IMR-90 (cell line): ENCODE results near the gene XRCC5. TPM values are rescaled to one million over a fixed set of nuclear protein-coding genes. Genes with fewer than 3 reads are reported as not detected.

Experiments
- ATAC-seq: fragments of 200-7000 bp; cut with Tn5 transposase; 2 replicates; pipeline ENCODE4 v1.9.1; 2020; ENCODE audit warnings: low read depth, mild to moderate bottlenecking, moderate library complexity
- BruUV-seq: library from RNA; stranded (reverse); fragments of 400-500 nt; replicated peaks from 2 replicates; lab custom pipeline; 2021; lab: Mats Ljungman, UMichigan
- CTCF ChIA-PET: fragments of 300-600 bp; formaldehyde crosslinking; extraction: SDS; loops from one replicate; lab custom pipeline; 2021; ENCODE audit warnings: antibody characterized with exemption; lab: Yijun Ruan, JAX
- POLR2A ChIA-PET: fragments of 300-600 bp; sonication (Branson Sonifier 250); formaldehyde crosslinking; loops from one replicate; lab custom pipeline; 2022; ENCODE audit warnings: antibody characterized with exemption; ENCODE audit not compliant: unreplicated experiment; lab: Charles Lee
- DNase-seq: peaks from one replicate; pipeline ENCODE4 v3.0.0; 2013
- H2AFZ ChIP-seq: replicated peaks from 2 replicates; pipeline ENCODE3; 2013; ENCODE audit warnings: low read length, mild to moderate bottlenecking; ENCODE audit not compliant: poor library complexity
- H2AK5ac ChIP-seq: 2 replicates; pipeline ENCODE4 v1.6.1; 2013; ENCODE audit warnings: low read depth, low read length, inconsistent platforms
- H2AK9ac ChIP-seq: replicated peaks from 2 replicates; pipeline ENCODE3; 2013; ENCODE audit warnings: mild to moderate bottlenecking, low read depth, low read length, moderate library complexity; ENCODE audit not compliant: poor library complexity
- H2BK120ac ChIP-seq: 2 replicates; pipeline ENCODE4 v1.6.1; 2013; ENCODE audit warnings: low read depth, low read length, inconsistent platforms
- H2BK15ac ChIP-seq: 3 replicates; pipeline ENCODE4 v1.6.1; 2013; ENCODE audit warnings: low read depth, low read length, inconsistent platforms
- H2BK20ac ChIP-seq: 2 replicates; pipeline ENCODE4 v1.6.1; 2013; ENCODE audit warnings: low read depth, mild to moderate bottlenecking, inconsistent platforms, low read length, moderate library complexity
- H2BK5ac ChIP-seq: 2 replicates; pipeline ENCODE4 v1.6.1; 2013; ENCODE audit warnings: mild to moderate bottlenecking, low read depth, low read length, inconsistent platforms; ENCODE audit not compliant: poor library complexity, severe bottlenecking
- H3K14ac ChIP-seq: replicated peaks from 2 replicates; pipeline ENCODE4 v1.6.1; 2013; ENCODE audit warnings: low read depth, low read length, inconsistent platforms
- H3K18ac ChIP-seq: 2 replicates; pipeline ENCODE4 v1.6.1; 2013; ENCODE audit warnings: low read depth, low read length, control low read depth
- H3K23ac ChIP-seq: 2 replicates; pipeline ENCODE4 v1.6.1; 2013; ENCODE audit warnings: low read depth, low read length, inconsistent platforms
- H3K27ac ChIP-seq: 2 replicates; pipeline ENCODE4 v1.5.1; 2013; ENCODE audit warnings: mild to moderate bottlenecking, control low read depth, low read length; ENCODE audit not compliant: insufficient read depth
- H3K27me3 ChIP-seq: 2 replicates; pipeline ENCODE4 v1.6.1; 2013; ENCODE audit warnings: low read length; ENCODE audit not compliant: control insufficient read depth, insufficient read depth
- H3K36me3 ChIP-seq: 2 replicates; pipeline ENCODE4 v1.6.1; 2013; ENCODE audit warnings: low read length, mixed read lengths; ENCODE audit not compliant: control insufficient read depth, insufficient read depth
- H3K4ac ChIP-seq: 2 replicates; pipeline ENCODE4 v1.6.1; 2013; ENCODE audit warnings: low read depth, low read length, inconsistent platforms
- H3K4me1 ChIP-seq: 2 replicates; pipeline ENCODE4 v1.6.1; 2013; ENCODE audit warnings: low read length, mixed read lengths; ENCODE audit not compliant: control insufficient read depth, insufficient read depth
- H3K4me2 ChIP-seq: 2 replicates; pipeline ENCODE4 v1.6.1; 2013; ENCODE audit warnings: low read depth, mild to moderate bottlenecking, control low read depth, low read length, moderate library complexity
- H3K4me3 ChIP-seq: 2 replicates; pipeline ENCODE4 v1.5.1; 2013; ENCODE audit warnings: low read depth, mild to moderate bottlenecking, control low read depth, low read length, moderate library complexity; ENCODE audit not compliant: insufficient read depth
- H3K56ac ChIP-seq: 2 replicates; pipeline ENCODE4 v1.6.1; 2013; ENCODE audit warnings: low read length, inconsistent platforms; ENCODE audit not compliant: insufficient read depth; ENCODE audit errors: extremely low read depth
- H3K79me1 ChIP-seq, 2 experiments: 2 replicates each; pipeline ENCODE4 v1.6.1; 2013; ENCODE audit warnings: low read length in 2 of 2, inconsistent platforms in 1 of 2, low read depth in 1 of 2
- H3K9ac ChIP-seq: 2 replicates; pipeline ENCODE4 v1.6.1; 2013; ENCODE audit warnings: low read depth, low read length, control low read depth
- H3K9me1 ChIP-seq: 2 replicates; pipeline ENCODE4 v1.6.1; 2013; ENCODE audit warnings: low read length, inconsistent platforms; ENCODE audit not compliant: insufficient read depth
- H3K9me3 ChIP-seq: 2 replicates; pipeline ENCODE4 v1.6.1; 2013; ENCODE audit warnings: low read length; ENCODE audit not compliant: control insufficient read depth, insufficient read depth
- H4K20me1 ChIP-seq: 2 replicates; pipeline ENCODE4 v1.6.1; 2013; ENCODE audit warnings: low read length, inconsistent platforms; ENCODE audit not compliant: insufficient read depth
- H4K5ac ChIP-seq: 2 replicates; pipeline ENCODE4 v1.6.1; 2013; ENCODE audit warnings: mild to moderate bottlenecking, low read depth, low read length, control low read depth
- H4K8ac ChIP-seq, 2 experiments: 2 replicates each; pipeline ENCODE4 v1.6.1; 2013; ENCODE audit warnings: low read depth in 2 of 2, low read length in 2 of 2, control low read depth in 1 of 2, inconsistent platforms in 1 of 2
- H4K91ac ChIP-seq: 2 replicates; pipeline ENCODE4 v1.6.1; 2013; ENCODE audit warnings: low read depth, low read length, inconsistent platforms; ENCODE audit not compliant: insufficient read depth
- BHLHE40 ChIP-seq: fragments of 150-350 bp; IDR thresholded peaks from 2 replicates; pipeline ENCODE4 v1.6.1; 2016; ENCODE audit warnings: mild to moderate bottlenecking, low read depth, low read length
- CEBPB ChIP-seq: IDR thresholded peaks from 2 replicates; pipeline ENCODE4 v1.6.1; 2012; ENCODE audit warnings: low read depth, low read length, improper control_type of control experiment
- CHD1 ChIP-seq: IDR thresholded peaks from 2 replicates; pipeline ENCODE4 v1.6.1; 2012; ENCODE audit warnings: low read depth, low read length, improper control_type of control experiment
- FOS ChIP-seq: fragments of 150-350 bp; IDR thresholded peaks from 2 replicates; pipeline ENCODE4 v1.6.1; 2016; ENCODE audit warnings: low read depth, low read length
- MAFK ChIP-seq: IDR thresholded peaks from 2 replicates; pipeline ENCODE4 v1.6.1; 2012; ENCODE audit warnings: low read depth, low read length, improper control_type of control experiment
- MAZ ChIP-seq: IDR thresholded peaks from 2 replicates; pipeline ENCODE4 v1.6.1; 2012; ENCODE audit warnings: low read depth, mild to moderate bottlenecking, low read length, improper control_type of control experiment, moderate library complexity, borderline replicate concordance
- MXI1 ChIP-seq: IDR thresholded peaks from 2 replicates; pipeline ENCODE4 v1.6.1; 2012; ENCODE audit warnings: low read depth, mild to moderate bottlenecking, low read length, moderate library complexity, borderline replicate concordance
- NFE2L2 ChIP-seq: fragments of 150-350 bp; IDR thresholded peaks from 2 replicates; pipeline ENCODE4 v1.6.1; 2016; ENCODE audit warnings: low read depth, mild to moderate bottlenecking, low read length
- POLR2A ChIP-seq: IDR thresholded peaks from 2 replicates; pipeline ENCODE4 v1.6.1; 2012; ENCODE audit warnings: mild to moderate bottlenecking, low read depth, low read length
- RAD21 ChIP-seq: IDR thresholded peaks from 2 replicates; pipeline ENCODE4 v1.6.1; 2012; ENCODE audit warnings: low read length, improper control_type of control experiment
- RCOR1 ChIP-seq: IDR thresholded peaks from 2 replicates; pipeline ENCODE4 v1.6.1; 2012; ENCODE audit warnings: mild to moderate bottlenecking, low read length, improper control_type of control experiment; ENCODE audit not compliant: insufficient replicate concordance
- RFX5 ChIP-seq: IDR thresholded peaks from 2 replicates; pipeline ENCODE4 v1.8.0; 2012; ENCODE audit warnings: low read depth, mild to moderate bottlenecking, low read length, moderate library complexity
- SMC3 ChIP-seq: fragments of 150-350 bp; IDR thresholded peaks from 2 replicates; pipeline ENCODE4 v1.6.1; 2016; ENCODE audit warnings: low read depth, mild to moderate bottlenecking, antibody characterized with exemption, low read length, moderate library complexity
- WGBS, 2 experiments: methylation state at CpG; one replicate each; pipeline versions ENCODE4 v1.1.5 to v1.1.7; 2013; ENCODE audit warnings: missing lambda C conversion rate in 2 of 2; ENCODE audit not compliant: insufficient read length in 1 of 2; ENCODE audit errors: extremely low coverage in 2 of 2; 5-methylcytosine and 5-hydroxymethylcytosine counted together
- dilution Hi-C: fragments of 300-500 bp; cut with HindIII; formaldehyde crosslinking; loops from one replicate; pipeline ENCODE4 v1.14.3; 2018; ENCODE audit warnings: low sequenced_read_pairs; ENCODE audit not compliant: unreplicated experiment
- in situ Hi-C: fragments of 300-500 bp; cut with MboI; formaldehyde crosslinking; loops from 3 replicates; pipeline ENCODE4 v1.14.3; 2019; ENCODE audit warnings: low sequenced_read_pairs, inconsistent platforms, mixed read lengths
- intact Hi-C: fragments of 100-400 bp; cut with micrococcal nuclease; formaldehyde crosslinking; loops from 2 replicates; pipeline ENCODE4 v1.10.0; 2022
- polyA plus RNA-seq, 3 experiments: library from polyadenylated mRNA; depleted of rRNA; stranded (reverse); fragments of >200 nt; gene quantifications; 2 replicates each; pipeline ENCODE4 v1.2.3, GENCODE V29; 2012; ENCODE audit warnings: low replicate concordance in 1 of 3
- total RNA-seq: library from RNA; depleted of rRNA; stranded (reverse); fragments of >200 nt; gene quantifications from 2 replicates; pipeline ENCODE4 v1.2.3, GENCODE V29; 2012
- TF ChIP-seq, protein P1 (sequence below): fragments of 150-350 bp; IDR thresholded peaks from 2 replicates; pipeline ENCODE4 v1.6.1; 2016; ENCODE audit warnings: low read depth, mild to moderate bottlenecking, low read length, moderate library complexity, borderline replicate concordance
- TF ChIP-seq, protein P2 (sequence below): conservative IDR thresholded peaks from 2 replicates; pipeline ENCODE4 v1.5.1; 2012; ENCODE audit warnings: mild to moderate bottlenecking, low read depth, low read length, improper control_type of control experiment
- TF ChIP-seq, protein P3 (sequence below): fragments of 150-350 bp; IDR thresholded peaks from 2 replicates; pipeline ENCODE4 v1.6.1; 2017; ENCODE audit warnings: mild to moderate bottlenecking, antibody characterized with exemption, low read length, low read depth

XRCC5 gene
- total and polyA plus RNA-seq, 2 of the 4 experiments (the other 2 are of a cell fraction), result 144 to 509 TPM

DNA sequence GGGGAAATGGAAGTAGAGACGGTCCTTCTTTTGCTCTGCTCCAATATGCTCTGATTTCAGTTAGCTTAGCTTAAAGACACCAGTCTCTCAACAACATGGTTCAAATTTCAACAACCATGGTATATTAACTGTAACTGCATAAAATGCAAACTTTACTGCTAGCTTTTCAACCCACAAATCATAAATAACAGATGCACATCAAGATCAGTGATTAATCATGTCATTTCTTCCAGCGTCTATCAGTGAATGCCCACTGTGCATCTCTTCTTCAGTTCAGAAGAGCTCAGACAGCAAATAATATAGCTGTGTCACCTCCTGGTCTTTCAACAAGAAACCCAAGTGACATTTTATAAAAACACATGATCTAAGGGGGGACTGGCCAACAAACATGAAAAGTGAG lies 40.1 kb upstream of the XRCC5 start:
- dilution Hi-C loops, result no loop called here
- H3K4ac ChIP-seq, result no peak overlapping the region
- no peaks in the 10 kb centered on the region for H3K9me1 ChIP-seq
- H3K4me1 ChIP-seq, result no peaks in the 10 kb centered on the region
- H3K27me3 ChIP-seq, result no peaks in the 10 kb centered on the region
- H2BK20ac ChIP-seq, result no peak overlapping the region
- in situ Hi-C loops, result no loop called here
- ATAC-seq, result no peak
- no peak overlapping the region for H2AFZ ChIP-seq
- no peak overlapping the region for H3K4me3 ChIP-seq
- WGBS, 2 experiments, result 67% methylated on average over 1 of the region's 2 CpGs; no CpG with 5 or more reads in 1 of the 2 experiments
- intact Hi-C loops, result no loop called here
- H3K9ac ChIP-seq, result no peak overlapping the region
- no peak overlapping the region for H2AK5ac ChIP-seq
- H3K9me3 ChIP-seq, result no peaks in the 10 kb centered on the region
- no peak overlapping the region for H3K27ac ChIP-seq
- DNase-seq, result no peak
- no peak overlapping the region for H4K5ac ChIP-seq
- H2AK9ac ChIP-seq, result no peak overlapping the region
- H3K18ac ChIP-seq, result no peak overlapping the region
- H3K14ac ChIP-seq, result no peak overlapping the region
- BruUV-seq, result no TSS peak
- no peak overlapping the region for H3K56ac ChIP-seq
- H3K79me1 ChIP-seq, result no peaks in the 10 kb centered on the region
- no peak overlapping the region for H2BK120ac ChIP-seq
- H4K20me1 ChIP-seq, result no peaks in the 10 kb centered on the region
- H3K36me3 ChIP-seq, result no peaks in the 10 kb centered on the region
- H4K91ac ChIP-seq, result no peak overlapping the region
- H3K23ac ChIP-seq, result no peak overlapping the region
- CTCF ChIA-PET, result no interaction called here
- H3K4me2 ChIP-seq, result no peak overlapping the region
- POLR2A ChIA-PET, result no interaction called here
- TF ChIP-seq RAD21 (no peak), MAFK (no peak), FOS (no peak), MAZ (no peak), SMC3 (no peak), BHLHE40 (no peak), RFX5 (no peak), NFE2L2 (no peak), MXI1 (no peak), CEBPB (no peak), CHD1 (no peak), POLR2A (no peak), RCOR1 (no peak)
- TF ChIP-seq, protein P1, sequence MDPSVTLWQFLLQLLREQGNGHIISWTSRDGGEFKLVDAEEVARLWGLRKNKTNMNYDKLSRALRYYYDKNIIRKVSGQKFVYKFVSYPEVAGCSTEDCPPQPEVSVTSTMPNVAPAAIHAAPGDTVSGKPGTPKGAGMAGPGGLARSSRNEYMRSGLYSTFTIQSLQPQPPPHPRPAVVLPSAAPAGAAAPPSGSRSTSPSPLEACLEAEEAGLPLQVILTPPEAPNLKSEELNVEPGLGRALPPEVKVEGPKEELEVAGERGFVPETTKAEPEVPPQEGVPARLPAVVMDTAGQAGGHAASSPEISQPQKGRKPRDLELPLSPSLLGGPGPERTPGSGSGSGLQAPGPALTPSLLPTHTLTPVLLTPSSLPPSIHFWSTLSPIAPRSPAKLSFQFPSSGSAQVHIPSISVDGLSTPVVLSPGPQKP, result no peak
- TF ChIP-seq, protein P2, sequence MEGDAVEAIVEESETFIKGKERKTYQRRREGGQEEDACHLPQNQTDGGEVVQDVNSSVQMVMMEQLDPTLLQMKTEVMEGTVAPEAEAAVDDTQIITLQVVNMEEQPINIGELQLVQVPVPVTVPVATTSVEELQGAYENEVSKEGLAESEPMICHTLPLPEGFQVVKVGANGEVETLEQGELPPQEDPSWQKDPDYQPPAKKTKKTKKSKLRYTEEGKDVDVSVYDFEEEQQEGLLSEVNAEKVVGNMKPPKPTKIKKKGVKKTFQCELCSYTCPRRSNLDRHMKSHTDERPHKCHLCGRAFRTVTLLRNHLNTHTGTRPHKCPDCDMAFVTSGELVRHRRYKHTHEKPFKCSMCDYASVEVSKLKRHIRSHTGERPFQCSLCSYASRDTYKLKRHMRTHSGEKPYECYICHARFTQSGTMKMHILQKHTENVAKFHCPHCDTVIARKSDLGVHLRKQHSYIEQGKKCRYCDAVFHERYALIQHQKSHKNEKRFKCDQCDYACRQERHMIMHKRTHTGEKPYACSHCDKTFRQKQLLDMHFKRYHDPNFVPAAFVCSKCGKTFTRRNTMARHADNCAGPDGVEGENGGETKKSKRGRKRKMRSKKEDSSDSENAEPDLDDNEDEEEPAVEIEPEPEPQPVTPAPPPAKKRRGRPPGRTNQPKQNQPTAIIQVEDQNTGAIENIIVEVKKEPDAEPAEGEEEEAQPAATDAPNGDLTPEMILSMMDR, result no peak
- TF ChIP-seq, protein P3, sequence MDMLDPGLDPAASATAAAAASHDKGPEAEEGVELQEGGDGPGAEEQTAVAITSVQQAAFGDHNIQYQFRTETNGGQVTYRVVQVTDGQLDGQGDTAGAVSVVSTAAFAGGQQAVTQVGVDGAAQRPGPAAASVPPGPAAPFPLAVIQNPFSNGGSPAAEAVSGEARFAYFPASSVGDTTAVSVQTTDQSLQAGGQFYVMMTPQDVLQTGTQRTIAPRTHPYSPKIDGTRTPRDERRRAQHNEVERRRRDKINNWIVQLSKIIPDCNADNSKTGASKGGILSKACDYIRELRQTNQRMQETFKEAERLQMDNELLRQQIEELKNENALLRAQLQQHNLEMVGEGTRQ, result no peak
- no peak overlapping the region for H4K8ac ChIP-seq
- H2BK15ac ChIP-seq, result no peak overlapping the region
- no peak overlapping the region for H2BK5ac ChIP-seq
